NCI-H2171 treated with DMSO at 0.1 percent for 48 hours (cell line): ENCODE data around the gene EPB41L3.

Experiments
- DNase-seq: peaks from one replicate; lab custom pipeline; 2025; lab: John Stamatoyannopoulos, UW

Gene EPB41L3

DNA sequence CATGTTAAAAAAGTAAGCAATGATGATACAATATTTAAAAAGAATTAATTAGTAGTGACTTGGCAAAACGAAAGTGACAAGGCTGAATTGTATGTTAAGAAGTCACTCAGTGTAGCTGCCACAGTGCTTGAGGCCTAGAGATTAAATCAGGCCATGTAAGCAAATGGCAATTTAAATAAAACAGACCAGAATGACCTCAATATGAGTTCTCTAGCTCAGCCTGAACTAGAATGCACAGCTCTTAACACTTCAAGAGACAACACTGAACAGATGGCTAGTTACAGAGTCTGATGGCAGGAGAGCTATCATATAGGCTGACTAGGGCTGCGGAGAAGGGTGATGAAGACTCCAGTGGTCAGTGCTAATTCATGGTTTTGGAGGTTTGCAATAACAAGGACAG is 130.3 kb downstream of the EPB41L3 start:
- peak; percentile 36 for DNase-seq

DNA sequence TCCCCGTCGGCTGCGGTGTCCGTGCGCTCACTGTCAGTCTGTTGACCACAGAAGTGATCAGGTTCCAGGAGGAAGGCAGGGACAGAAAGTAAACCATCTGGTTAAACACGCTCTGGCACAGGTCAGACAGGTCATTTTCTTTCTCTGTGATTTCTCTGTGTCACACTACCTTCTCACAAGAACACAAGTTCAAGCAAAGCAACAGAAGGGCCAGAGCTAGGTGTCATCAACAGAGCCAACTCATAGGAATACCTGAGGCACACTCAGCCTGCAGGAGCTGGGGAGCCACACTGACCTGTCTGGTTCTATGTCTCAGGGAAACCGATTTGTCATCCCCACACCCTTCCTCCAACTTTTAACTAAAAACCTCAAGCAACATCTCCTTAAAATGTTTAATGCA is 133.2 kb downstream of the EPB41L3 start:
- DNase-seq, result no peak

DNA sequence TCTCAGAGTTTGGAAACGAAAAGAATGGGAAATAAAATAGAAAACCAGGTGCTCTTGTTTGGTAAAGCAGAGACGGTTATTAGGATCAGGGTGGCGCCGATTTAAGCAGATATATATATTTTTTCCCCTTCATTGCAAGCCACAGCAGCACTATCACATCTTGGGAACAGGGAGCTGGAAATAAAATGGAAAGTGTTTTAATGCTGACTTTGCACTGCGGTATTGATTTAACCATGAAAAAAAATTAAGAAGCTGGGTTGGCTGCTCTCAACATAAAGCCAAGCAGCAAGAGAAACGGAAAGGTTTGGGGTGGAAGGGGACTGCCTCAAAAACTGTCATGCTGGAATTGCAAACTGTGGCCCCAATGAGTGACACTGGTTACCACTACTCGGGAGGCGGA is 145.5 kb downstream of the EPB41L3 start:
- no peak for DNase-seq

DNA sequence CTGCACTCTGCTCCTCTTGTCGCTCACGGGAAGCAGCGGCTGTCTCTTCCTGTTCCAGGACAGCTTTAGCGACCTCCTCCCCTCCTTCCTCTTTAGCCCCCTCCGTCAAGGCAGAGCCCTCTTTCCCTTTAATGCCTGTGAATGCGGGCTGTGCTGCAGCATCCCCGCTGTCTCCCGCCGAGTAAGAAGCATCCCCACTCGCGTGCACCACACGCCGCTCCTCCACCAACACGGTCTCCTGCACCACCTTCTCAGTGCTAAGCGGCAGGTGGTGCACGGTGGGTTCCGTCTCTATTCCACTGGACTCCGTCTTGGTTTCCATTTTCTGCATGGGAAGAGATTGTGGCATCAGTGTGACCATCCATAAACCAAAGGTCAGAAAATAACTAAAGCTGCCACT is 146.7 kb downstream of the EPB41L3 start:
- no peak for DNase-seq

DNA sequence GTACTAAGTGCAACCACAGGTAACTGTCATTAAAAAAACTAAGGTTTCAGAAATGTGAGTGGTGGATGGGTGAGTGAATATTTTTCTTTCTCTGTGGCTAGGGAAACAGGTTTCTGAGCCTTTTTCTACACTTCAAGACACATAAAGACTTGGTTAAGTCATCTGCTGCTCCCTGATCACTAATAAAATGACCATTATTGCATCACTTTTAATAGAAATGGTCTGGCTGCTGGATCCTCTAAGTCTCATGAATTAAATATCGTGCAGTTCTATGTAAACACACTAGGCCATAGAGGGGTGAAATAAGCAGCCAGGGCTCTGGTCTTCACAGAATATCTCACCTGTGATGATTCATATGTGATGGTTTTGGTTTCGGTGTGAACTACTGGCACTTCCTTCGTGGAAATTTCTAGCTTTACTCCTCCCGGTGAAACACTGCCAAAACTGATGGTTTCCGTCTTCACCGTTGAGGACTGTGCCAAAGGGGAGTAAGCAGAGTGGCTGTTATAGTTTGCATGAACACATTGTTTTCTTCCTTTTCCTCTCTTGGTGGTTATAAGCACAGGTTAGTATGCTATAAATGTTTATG is 147.8 kb downstream of the EPB41L3 start:
- DNase-seq, result no peak

DNA sequence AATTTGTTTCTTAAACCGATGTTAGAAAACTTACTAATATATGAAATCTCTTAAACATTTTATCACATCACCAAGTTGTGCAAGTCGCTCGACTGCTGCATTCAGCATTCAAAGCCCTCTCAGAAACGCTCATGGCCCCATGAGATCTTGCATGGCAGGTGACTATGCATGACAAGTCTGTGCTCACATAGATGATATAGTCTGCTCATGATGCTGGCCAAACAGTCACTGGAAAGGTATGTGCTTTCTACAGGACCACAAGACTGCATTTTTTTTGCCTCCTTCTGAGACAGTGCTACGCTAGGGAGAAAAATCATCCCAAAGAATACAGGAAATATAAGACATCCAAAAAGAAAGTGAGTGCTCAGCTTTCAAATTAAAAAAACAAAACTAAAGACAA is 150.0 kb downstream of the EPB41L3 start:
- no peak for DNase-seq

DNA sequence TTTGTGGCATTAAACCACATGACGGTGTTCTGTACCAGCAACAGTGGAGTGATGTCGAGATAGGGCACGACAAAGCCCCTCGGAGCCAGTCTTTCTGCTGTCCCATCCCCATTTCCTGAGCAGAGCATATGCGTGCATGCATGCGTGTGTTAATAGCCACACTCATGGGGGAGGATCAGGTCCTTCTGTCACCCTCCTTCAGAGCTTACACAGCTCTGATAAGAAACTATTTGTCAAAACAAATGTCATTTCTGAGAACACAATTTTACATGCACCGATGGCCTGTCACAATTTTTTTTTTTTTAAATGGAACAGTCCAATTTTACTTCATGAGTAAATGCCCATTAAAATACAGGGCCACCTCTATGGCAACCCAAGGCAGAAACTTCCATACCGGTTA is 152.4 kb downstream of the EPB41L3 start:
- peak; percentile 58 for DNase-seq

DNA sequence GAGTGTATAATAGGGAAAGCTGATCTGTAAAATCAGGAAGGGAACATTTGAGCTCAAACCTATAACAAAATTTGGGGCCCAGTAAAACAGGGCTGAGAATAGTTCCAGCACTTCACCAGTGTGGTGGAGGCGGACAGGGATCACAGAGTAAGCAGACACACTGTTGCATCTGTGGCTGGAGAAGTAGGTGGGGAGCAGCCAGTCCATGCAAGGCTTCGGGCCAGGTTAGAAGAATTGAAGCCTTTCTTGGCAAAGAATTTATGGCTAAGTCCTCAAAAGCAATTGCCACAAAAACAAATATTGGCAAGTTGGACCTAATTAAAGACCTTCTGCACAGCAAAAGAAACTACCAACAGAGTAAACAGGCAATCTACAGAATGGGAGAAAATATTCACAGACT is 154.4 kb downstream of the EPB41L3 start:
- DNase-seq, result no peak

DNA sequence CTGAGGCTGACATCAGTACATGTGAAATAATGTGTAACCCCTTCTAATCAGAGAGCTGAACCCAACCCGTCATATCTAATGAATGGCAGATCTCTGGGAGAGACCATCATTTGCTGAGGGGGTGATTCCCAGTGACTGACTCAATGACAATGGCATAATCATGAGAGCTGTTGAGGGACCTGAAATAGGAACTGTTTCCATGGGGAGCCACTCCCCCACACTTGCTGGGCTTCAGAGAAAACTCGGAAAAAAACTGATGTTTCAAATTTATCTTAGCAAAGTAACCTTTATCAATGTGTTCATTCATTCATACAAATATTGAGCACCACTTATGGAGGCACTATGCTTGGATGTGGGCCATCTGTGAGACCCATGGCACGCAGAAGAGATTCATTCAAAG is 154.9 kb downstream of the EPB41L3 start:
- DNase-seq, result no peak

DNA sequence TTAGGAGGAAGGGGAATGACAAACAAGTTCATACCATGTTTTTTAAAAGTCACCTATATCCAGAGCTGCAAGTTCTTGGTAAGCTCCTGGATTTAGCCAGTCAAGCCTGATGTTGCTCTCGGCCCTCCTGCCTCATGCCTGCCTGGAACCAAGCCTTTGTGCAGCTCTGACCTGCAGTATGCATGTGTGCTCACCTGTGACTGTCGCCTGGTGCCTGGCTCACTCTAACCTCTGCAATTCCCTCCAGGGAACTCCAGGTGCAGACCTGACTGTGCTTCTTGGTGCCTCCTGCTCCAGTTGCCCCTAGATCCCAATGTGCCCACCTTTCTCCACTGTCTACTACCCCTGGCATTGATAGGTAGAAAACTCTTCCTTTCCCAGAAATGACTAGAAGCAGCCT is 163.2 kb downstream of the EPB41L3 start:
- DNase-seq, result no peak

DNA sequence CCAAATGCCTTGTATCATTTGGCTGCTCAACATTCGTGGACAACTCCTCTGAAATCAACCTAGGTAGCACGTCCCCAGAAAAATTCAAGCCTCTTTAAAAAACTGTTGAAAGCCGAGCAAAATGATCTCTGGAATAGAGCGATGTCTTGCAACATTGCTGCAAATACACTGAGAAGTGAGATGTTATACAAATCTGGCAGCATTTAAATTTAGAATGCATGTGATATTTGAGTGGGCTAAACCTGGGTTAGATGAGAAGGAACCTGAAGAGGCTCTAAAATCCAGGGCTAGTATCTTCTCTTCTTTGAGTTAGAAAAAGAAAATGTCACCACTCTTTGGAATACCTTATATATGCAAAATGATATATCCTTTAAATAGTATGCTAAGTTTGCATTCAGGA is 166.8 kb downstream of the EPB41L3 start:
- DNase-seq, result no peak

DNA sequence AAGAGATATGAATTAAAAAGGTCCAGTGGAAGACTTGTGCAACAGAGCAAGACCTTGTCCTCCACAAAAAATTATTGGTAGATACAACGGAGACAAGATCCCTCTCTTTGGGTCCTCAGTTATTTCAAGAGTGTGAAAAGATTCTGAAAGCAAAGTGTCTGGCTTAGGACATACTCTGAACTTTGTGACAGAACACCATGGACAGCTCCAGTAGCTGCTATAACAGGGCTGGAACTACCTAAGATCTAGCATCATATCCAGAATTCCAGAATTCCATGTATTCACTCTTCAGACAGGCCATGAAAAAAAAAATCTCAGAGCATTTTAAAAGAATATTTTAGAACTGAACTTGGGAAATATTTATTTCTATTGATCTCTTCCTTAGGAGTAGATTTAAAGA is 173.5 kb downstream of the EPB41L3 start:
- no peak for DNase-seq

DNA sequence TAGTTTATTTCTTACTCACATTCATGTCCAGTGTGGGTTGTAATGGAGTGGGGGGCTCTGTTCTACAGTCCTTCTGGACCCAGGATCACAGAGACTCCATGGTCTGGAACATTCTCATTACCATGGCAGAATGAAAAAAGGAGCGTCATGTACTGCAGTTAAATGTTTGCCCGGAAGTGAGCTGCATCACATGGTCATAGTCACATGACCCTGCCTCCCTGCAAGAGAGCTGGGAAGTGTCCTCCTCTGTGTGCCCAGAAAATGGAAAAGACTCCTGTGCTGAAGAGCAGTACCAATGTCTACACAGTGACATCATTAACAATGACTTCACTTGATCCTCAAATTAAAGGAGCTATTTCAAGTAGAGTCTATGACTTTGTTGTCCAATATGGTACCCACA is 174.3 kb downstream of the EPB41L3 start:
- DNase-seq, result peak; percentile 50

DNA sequence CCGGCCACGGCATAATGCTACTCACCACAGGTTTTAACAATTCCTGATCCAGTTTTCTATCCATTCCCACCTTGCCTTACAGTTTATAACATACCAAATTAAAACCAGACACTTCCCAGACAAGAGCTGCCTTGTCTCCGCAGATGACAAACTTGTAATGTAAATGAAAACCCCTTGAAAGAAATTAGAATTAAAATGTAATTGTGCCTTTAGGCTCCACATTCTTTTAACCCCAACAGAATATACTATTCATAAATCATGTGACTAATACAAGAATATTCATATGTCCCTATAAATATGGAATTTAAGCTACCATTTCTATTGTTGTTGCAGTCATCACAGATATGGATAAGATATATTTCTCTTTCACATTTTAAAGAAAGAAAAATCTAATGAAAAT is 178.4 kb downstream of the EPB41L3 start:
- DNase-seq, result no peak

DNA sequence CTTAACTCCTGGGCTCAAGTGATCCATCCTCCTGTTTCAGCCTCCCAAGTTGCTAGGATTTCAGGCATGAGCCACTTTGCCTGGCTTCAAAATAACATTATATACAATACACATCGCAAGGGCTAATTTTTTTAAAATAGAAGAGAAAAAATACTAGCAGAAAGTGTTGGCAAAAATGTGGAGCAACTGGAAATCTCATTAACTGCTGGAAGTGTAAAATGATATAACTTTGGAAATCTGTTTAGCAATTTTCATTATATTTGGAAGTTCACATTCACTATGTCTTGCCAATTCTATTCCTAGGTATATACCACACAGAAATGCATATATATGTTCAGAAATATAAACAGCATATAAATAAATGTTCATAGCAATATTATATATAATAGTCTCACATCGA is 193.2 kb downstream of the EPB41L3 start:
- DNase-seq, result no peak
